Fibroblast of lung (primary cell): ENCODE measurements around the gene TTC27. TPM values are rescaled to one million over a fixed set of nuclear protein-coding genes. Genes with fewer than 3 reads are reported as not detected.
"Not testable (repeated sequence)": the region's sequence is repeated elsewhere in the genome, so short reads cannot be mapped to it uniquely, and the experiment has no call there.

Source experiments
- DNase-seq, 2 donors: peaks; one replicate each; pipeline versions ENCODE4 v3.0.0 to v3.0.0-alpha.2; 2010; ENCODE audit warnings: low read depth in 2 of 2
- H2AFZ ChIP-seq: 2 replicates; pipeline ENCODE4 v1.5.1; 2012; ENCODE audit warnings: low read length, control low read depth, inconsistent platforms
- H3K27ac ChIP-seq: 2 replicates; pipeline ENCODE4 v1.5.1; 2011; ENCODE audit warnings: low read length, control low read depth; ENCODE audit not compliant: insufficient read depth
- H3K27me3 ChIP-seq: 2 replicates; pipeline ENCODE4 v1.5.1; 2011; ENCODE audit warnings: mild to moderate bottlenecking, low read length; ENCODE audit not compliant: control insufficient read depth, insufficient read depth
- H3K36me3 ChIP-seq: 2 replicates; pipeline ENCODE4 v1.5.1; 2011; ENCODE audit warnings: low read length; ENCODE audit not compliant: control insufficient read depth, insufficient read depth
- H3K4me1 ChIP-seq: 2 replicates; pipeline ENCODE4 v1.5.1; 2011; ENCODE audit warnings: low read length; ENCODE audit not compliant: control insufficient read depth, insufficient read depth; ENCODE audit errors: extremely low read depth
- H3K4me2 ChIP-seq: 2 replicates; pipeline ENCODE4 v1.5.1; 2011; ENCODE audit warnings: low read length, control low read depth; ENCODE audit not compliant: insufficient read depth; ENCODE audit errors: extremely low read depth
- H3K4me3 ChIP-seq, 4 experiments: fragments of 200-600 bp in 1 of 4; sonication (generic) in 1 of 4; replicated peaks in 1 of 4; 2 replicates each; pipeline ENCODE4 v1.5.1; 2011 to 2016; ENCODE audit warnings: low read length in 4 of 4, low read depth in 3 of 4, mild to moderate bottlenecking in 3 of 4, control low read depth in 2 of 4, inconsistent platforms in 1 of 4, mixed read lengths in 1 of 4; ENCODE audit not compliant: insufficient read depth in 1 of 4; ENCODE audit errors: control extremely low read depth in 1 of 4
- H3K79me2 ChIP-seq: 2 replicates; pipeline ENCODE4 v1.5.1; 2012; ENCODE audit warnings: mild to moderate bottlenecking, low read length, inconsistent platforms; ENCODE audit not compliant: control insufficient read depth, insufficient read depth
- H3K9ac ChIP-seq: 2 replicates; pipeline ENCODE4 v1.5.1; 2011; ENCODE audit warnings: mild to moderate bottlenecking, low read length, control low read depth; ENCODE audit not compliant: insufficient read depth
- H3K9me3 ChIP-seq: 2 replicates; pipeline ENCODE4 v1.5.1; 2012; ENCODE audit warnings: low read depth, low read length; ENCODE audit not compliant: control insufficient read depth, insufficient read depth
- H4K20me1 ChIP-seq: 2 replicates; pipeline ENCODE4 v1.5.1; 2011; ENCODE audit warnings: low read length; ENCODE audit not compliant: control insufficient read depth, insufficient read depth; ENCODE audit errors: extremely low read depth
- CTCF ChIP-seq, 2 donors: IDR thresholded peaks in 1 of 2; conservative IDR thresholded peaks in 1 of 2; 1 replicate in 1 of 2; 2 replicates in 1 of 2; pipeline ENCODE4 v1.5.1; 2011 to 2012; ENCODE audit warnings: low read length in 2 of 2, control low read depth in 1 of 2, inconsistent platforms in 1 of 2, low read depth in 1 of 2, mild to moderate bottlenecking in 1 of 2
- EZH2 ChIP-seq: IDR thresholded peaks from 2 replicates; pipeline ENCODE4 v1.5.1; 2012; ENCODE audit warnings: low read length, control low read depth, mild to moderate bottlenecking; ENCODE audit errors: missing control alignments
- polyA plus RNA-seq, 2 donors: library from polyadenylated mRNA; depleted of rRNA in 1 of 2; stranded (reverse) in 1 of 2; unstranded in 1 of 2; fragments of >200 nt; gene quantifications; 2 replicates each; pipeline ENCODE4 v1.2.1, GENCODE V29; 2011 to 2012; ENCODE audit warnings: missing spikeins in 1 of 2
- total RNA-seq: library from RNA; depleted of rRNA; stranded (reverse); fragments of >200 nt; gene quantifications from 2 replicates; pipeline ENCODE4 v1.2.1, GENCODE V29; 2014

TTC27 gene
- total and polyA plus RNA-seq, 2 donors (not counting 1 experiment from before 2014, with no cell fraction given) = 15.7 to 19.3 TPM

- H3K79me2 ChIP-seq = no peaks in the 10 kb centered on the region
- H3K4me3 ChIP-seq = no peak overlapping the region
- no peaks in the 10 kb centered on the region for H3K36me3 ChIP-seq
- no peak overlapping the region for H3K27ac ChIP-seq
- no peak overlapping the region for H3K9ac ChIP-seq
- H3K9me3 ChIP-seq = no peaks in the 10 kb centered on the region
- H3K4me1 ChIP-seq = no peaks in the 10 kb centered on the region
- H4K20me1 ChIP-seq = no peaks in the 10 kb centered on the region
- H3K27me3 ChIP-seq = no peaks in the 10 kb centered on the region
- no peak overlapping the region for H2AFZ ChIP-seq
- H3K4me2 ChIP-seq = no peak overlapping the region
- TF ChIP-seq EZH2 (no peak), CTCF (conservative IDR thresholded peaks at IDR 0.05 in 1 of 2, IDR thresholded peaks at IDR 0.05 in 1 of 2; ENCODE audit: low read depth in 1 of 2, low read length in 2 of 2) (no peak)
- DNase-seq = no peak
These were observed 99.3 kb downstream of the TTC27 start for GRCh38 chr2:32727157-32727556.

- H2AFZ ChIP-seq, H4K20me1 ChIP-seq, H3K27me3 ChIP-seq, DNase-seq, H3K4me2 ChIP-seq, H3K79me2 ChIP-seq, H3K4me3 ChIP-seq, H3K9ac ChIP-seq, H3K27ac ChIP-seq, H3K9me3 ChIP-seq, H3K4me1 ChIP-seq, H3K36me3 ChIP-seq: not testable (repeated sequence)
These were observed 103.1 kb downstream of the TTC27 start for GRCh38 chr2:32730958-32731357.

- DNase-seq = no peak
- H3K9me3 ChIP-seq = no peaks in the 10 kb centered on the region
- H3K27ac ChIP-seq = no peak overlapping the region
- H3K4me2 ChIP-seq = no peak overlapping the region
- TF ChIP-seq EZH2 (no peak), CTCF (conservative IDR thresholded peaks at IDR 0.05 in 1 of 2, IDR thresholded peaks at IDR 0.05 in 1 of 2; ENCODE audit: low read depth in 1 of 2, low read length in 2 of 2) (no peak)
- H3K27me3 ChIP-seq = no peaks in the 10 kb centered on the region
- no peaks in the 10 kb centered on the region for H4K20me1 ChIP-seq
- H3K9ac ChIP-seq = no peak overlapping the region
- no peak overlapping the region for H3K4me3 ChIP-seq
- no peak overlapping the region for H2AFZ ChIP-seq
- no peaks in the 10 kb centered on the region for H3K4me1 ChIP-seq
- H3K79me2 ChIP-seq = no peaks in the 10 kb centered on the region
- no peaks in the 10 kb centered on the region for H3K36me3 ChIP-seq
These were observed 104.3 kb downstream of the TTC27 start for GRCh38 chr2:32732120-32732519.
